GM18511 (cell line): ENCODE data around the gene ZNF407.

ENCODE experiments used
- ATAC-seq: cut with Tn5 transposase; IDR thresholded peaks from one replicate; pipeline ENCODE4 v1.9.1; 2021; ENCODE audit warnings: mild to moderate bottlenecking, moderate library complexity; ENCODE audit not compliant: unreplicated experiment

Gene ZNF407

DNA sequence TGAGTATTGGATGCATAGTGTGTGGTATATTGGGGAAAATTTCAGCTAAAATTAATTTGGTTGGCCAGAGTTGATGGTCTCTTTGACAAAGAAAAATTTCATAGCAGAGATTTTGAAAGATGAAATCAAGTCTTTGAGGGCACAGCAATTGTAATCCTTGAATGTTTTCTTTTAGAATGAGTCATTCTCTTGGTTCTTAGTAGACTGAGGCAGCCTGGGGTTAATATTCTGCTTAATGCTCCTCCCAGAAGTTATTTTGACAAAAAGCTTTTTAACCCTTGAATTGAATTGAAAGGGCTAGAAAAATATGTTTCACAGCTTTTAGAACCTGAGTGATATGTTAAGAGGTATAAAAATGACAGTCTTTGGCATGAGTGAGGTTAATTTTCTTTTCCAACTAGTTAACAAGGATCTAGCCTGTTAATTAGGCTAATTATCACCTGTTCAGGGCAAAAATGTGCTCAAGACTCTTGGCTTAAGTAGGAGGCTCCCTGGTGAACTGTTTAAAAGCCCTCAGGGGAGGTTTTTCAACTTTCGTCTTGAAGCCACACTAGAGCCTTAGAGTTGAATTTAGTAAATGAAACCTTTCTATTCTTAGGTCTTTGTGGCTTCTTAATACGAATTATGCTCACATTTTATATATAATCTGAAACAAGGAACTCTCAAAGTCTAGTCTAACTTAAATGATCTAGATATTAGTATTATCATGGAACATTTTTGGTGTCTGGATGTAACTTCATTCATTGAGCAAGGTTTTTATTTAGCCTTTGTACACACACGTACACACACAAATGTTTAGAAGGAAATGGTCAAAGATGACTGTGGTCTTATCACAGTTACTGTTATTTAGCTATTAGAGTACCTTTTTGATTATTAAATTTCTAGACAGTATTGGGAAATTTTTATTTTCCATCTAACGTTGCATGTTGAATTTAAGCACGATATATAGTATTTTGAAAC, 272.5 kb downstream of the ZNF407 start:
- ATAC-seq = peak; percentile 95

DNA sequence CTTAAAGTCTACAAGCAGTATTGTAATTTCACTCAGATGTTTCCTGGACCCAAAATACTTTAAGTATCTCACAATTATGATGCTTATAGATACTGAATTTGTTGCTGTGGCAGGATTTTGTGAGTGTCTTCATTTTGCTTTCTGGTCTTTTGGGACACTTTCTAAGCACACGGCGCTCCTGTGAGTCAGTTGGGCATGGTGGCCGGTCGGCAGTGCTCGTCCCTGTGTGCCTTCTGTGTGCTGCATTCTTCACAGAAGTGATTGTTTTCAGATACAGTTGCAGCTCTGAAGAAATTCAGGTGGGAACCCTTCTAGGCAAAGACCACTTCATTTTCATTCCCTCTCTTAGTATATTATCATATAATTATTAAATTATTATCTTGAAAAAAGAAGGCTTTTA, 273.3 kb downstream of the ZNF407 start:
- ATAC-seq = no peak

DNA sequence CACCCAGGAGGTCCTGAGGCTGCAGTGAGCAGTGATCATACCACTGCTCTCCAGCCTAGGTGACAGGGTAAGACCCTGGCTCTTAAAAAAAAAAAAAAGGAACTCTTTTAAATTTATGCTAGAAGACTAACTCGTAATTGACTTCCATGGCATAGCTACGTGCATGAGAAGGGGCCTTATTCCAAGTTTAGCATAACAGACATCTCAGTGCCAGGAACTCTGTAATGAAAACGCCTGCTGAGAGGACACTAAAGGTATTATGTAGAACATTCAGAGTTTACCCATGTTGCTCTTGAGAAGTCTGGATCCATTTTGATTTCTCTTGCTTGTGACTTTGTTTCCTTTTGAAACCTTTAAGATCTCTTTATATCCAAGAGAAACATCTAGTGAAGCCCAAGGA, 276.0 kb downstream of the ZNF407 start:
- ATAC-seq = no peak

DNA sequence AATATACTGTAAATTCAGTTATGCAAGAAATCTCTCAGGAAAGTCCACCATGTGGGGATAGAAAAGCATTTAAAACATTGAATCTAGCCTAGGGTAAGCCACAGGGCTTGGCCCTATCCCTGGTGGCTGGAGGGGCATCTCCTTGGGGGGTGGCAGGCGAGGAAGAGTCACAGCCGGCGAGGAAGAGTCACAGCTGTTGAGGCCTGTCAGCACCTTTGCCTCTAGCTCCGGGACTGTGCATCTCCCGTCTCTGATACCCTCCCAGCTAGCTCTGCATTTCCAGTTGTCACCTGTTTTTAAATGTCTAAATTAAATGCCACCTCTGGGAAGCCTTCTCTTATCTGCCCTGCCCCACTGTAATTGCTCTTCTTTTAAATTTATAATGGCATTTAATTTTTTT, 276.7 kb downstream of the ZNF407 start:
- no peak for ATAC-seq

DNA sequence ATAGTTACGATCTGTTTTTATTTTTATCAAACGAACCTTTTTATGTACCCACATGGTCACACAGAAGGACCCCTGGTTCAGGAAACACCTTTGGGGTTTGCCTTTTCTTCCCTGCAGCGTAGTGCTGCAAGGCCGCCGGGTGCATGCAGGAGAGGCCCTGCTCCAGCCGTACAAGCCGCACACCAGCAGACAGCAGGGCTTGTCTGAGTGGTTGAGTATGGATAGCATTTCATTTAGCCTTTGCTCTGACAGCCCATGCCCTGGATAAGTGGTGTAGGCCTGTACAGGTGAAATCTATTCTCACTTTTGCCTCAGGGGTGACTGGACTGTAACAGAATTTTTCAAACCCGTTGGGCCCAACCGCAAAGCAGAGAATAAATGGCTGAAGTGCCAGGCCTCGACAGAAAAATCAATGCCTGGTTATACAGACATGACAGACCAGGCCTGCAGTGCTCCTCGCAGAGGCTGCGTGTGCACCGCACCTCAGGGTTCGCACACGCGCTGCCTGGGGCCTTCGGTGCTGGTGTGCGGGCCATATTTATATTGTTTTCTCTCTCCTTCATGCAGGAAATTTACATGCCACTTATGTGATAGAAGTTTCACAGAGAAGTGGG, 279.1 kb downstream of the ZNF407 start:
- ATAC-seq = no peak

DNA sequence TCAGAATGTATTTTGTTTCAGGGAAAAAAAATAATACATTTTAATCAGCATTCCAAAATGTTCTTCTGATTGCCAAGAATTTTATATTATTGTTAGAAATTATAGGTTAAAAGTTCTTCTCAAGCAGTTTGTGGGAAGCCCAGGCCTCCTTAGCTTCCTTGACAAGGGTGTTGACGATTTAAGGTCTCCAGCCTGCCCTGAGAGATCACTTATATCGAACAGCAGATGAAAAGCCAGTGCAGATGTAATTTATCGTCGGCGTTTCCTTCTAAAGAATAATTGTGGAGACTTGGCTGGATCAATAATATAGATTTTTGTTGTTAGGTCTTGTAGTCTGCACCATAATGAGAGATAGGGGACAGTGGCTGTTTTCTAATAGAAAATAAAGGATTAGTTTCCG, 280.6 kb downstream of the ZNF407 start:
- ATAC-seq = no peak

DNA sequence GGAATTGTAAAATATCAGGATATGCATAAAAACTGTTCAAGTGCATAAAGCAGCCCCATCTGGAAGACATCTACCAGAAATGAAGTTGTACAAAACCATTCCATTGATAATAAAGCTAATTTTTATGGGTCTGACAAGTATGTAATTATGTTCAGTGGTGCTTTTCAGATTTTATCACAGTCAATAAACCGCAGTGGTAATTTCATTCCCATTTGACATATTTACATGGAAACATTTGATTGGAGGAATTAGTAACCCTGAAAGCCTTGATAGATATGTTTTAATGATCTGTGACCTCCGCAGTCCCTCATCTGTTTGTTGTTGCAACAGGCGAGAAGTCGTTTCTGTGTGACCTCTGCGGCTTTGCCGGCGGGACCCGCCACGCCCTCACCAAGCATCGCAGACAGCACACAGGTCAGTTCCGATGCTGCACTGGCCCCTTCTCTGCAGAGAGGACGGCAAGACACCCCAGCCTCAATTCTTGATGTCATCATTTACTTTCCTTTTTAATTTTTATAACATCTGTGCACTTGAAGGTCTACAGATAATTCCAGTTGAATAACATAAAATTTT, 283.1 kb downstream of the ZNF407 start:
- ATAC-seq = no peak

DNA sequence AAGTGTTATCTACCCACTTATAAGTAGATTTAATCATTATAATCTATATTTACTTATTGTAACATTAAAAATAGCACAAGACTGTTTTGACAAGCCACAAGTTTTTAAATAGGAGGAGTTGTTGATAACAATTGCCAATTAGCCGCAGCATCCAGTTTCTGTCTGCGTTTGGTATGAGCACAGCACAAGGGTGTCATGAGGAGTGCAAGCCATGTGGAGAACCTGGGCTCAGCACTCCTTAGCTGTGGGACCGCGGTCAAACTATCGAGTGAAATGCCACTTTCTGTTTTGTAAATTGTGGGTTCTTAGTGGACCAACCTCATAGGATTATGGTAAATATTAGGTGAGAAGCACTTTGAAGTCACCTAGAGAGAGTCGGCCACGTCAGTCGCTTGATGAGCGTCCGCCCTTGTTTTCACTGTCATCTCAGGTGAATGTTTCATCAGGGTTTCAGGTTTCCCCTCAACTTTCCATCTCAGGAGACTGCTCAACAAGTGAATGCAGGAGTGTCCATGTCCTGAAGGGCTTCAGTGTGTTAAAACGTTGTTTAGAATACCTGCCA, 294.5 kb downstream of the ZNF407 start:
- no peak for ATAC-seq

DNA sequence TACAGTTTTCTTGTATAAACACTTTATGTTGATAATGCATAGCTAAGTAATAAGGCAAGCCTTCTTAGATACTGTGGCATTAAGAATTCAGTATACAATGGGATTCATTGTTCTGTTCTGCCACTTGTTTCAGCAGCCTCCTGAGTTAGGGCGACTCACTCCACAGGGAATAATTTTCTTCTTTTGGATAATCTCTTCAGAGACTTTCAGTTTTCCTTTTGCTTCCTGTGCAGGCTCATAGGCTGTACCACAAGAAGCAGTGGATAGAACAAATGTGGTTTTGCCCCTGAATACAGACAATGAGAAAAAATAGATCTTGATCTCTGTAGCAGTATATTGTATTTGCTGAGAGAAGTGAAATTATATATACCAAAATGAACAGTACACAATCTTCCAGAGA, 298.0 kb downstream of the ZNF407 start:
- no peak for ATAC-seq

DNA sequence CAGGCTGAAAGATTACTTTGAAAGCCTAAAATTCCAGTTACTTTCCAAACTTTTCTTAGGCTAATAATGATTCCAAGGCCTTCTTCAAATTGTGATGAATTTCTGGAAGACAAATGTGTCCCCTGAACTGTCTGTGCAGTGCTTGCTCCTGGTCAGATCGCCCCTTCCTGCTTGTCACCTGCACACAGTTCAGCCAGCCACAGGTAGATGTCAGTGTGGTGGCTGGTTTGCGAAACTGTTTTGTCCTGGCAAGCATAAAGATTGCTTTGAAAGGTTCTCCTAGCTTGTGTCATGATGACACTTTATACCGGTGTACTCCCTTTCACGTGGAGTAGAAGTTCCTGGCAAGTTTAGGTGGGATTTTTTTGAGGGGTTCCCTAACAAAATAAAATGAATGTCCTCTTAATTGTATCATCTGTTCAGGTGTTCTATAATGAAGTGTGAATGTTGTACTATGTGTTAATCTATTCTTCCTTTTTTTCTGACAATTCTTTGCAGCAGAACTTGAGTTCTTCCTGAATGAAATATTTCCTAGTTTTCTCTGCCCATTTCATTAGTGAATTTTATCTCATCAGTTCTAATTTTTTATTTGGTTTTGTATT, 298.8 kb downstream of the ZNF407 start:
- ATAC-seq = peak; percentile 97

DNA sequence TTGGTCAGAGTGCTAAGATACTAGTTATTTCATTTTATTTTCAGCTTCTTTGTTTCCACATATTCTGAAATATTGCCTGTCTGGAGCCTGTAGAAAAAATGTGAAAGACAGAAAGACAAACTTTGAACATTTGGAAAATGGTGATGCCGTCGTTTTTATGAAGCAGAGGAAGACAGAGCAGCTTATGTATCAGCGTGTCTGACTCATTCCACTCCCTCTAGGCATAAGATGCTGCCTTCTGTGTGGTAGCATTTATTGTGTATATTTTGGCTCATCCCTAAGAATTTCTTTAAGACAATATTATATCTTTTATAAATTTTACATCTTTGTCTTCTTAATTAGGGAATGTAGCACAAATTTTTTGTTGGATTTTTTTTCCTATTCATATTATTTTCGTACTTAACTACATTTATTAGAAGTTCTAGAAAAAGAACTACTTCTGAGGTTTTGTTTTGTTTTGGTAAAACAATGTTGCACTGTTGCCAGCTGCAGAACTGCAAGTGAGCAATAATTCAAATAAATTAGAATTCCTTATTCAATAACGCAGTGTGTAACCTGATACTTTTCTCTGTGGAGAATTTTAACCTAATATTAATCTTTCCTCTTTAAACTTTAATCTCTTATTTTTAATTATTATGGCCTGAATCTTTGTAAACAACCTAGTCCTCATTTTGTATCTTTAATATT, 300.4 kb downstream of the ZNF407 start:
- ATAC-seq = no peak

DNA sequence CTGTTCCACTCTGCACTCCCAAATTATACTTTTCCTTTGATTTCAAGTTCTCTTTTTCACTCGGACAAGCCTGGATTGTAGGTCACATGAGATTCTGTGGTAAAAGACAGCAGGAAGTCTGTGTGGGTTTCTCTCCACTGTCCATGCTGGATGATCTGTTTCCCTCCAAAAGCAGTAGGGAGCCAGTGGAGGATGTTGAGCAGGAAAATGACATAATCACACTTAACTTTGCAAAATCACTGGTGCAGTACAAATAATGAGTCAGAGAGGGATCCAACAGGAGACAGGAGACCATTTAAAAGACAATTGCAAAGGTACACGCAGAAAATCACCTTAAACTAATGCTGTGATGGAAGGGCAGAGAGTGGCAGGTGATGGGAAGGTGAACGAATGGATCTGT, 301.3 kb downstream of the ZNF407 start:
- ATAC-seq = no peak

DNA sequence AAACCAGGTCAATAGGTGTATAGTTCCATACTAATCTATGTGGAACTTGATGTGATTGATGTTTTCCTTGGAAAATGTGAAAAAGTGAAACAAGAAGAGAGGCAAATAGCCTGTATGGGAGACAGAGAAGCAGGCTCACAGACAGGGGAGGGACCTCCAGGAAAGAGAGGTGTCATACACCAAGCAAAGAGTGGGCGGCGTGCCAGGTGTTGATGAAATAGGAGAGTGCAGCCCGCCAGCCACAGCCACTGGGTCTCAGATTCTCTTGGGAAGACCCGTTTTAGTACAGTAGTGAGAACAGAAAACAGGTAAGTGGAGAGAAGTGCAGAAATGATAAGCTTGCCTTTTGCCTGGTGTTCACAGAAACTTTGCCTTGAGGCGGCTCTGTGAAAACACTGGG, 301.9 kb downstream of the ZNF407 start:
- ATAC-seq = no peak

DNA sequence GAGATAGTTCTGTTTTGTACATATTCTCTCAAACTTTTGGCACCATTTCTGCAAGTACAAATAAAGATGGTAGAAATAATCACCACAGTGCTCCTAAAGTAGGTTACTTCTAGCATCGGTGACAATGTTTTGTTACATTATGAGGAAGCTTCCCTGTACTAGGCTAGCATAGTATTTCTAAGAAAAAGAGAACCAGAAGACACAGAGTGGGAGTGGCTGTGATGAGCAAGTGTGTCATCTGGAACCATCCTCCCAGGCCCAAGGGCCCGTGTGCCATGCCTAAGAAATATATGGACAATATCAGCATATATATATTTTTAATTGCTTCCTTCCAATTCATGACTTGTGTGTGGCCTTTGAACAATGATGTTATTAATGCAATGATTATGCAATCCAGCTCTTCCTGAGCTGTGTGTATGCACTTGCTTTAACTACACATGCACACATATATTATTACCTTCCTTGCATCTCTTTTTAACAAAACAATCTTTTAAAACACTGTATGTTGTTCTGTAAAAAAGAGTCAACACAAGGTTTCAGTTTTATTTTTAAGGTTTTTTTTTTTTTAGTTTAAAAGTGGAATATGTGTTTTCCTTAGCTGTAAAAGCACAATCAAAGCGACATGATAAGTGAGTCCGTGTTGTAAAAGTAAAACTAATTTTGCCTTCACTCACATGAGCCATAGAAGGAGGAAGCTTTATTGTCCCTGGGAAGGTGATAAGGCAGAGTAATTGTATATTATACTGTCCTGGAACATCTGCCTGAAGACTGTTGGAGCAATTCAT, 303.9 kb downstream of the ZNF407 start:
- no peak for ATAC-seq

DNA sequence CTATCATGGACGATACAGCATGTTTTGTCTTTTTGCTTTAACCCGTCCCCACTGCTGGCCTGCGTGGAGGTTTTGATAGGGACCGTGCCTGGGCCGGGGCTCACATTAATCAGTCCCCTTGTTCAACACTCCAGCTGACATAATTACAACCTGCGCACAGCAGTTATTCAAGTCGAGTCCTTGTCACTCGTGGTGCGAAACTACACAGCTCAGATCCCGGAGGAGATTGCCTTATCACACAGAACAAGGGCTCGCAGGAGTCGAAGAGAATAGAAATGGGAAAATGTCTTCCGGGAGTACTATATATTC, 304.4 kb downstream of the ZNF407 start:
- no peak for ATAC-seq

DNA sequence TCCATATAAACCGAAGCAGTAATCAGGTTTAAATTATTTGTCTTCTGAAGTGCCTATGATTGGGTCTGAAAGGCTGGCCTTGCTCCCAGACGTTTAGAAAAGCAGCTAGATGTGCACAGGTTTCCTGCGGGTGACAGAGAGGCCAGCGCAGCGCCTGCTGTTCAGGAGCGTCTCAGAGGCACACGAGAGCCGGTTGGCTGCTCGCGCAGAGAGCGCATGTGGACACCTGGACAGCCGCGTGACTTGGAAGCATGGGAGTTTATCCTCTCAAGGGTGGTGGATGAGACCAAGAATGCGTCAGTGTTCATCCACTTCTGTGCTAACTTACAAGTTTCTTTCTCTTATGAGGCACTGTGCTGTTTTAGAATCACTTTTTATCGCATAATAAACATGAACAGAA, 307.6 kb downstream of the ZNF407 start:
- ATAC-seq = no peak

DNA sequence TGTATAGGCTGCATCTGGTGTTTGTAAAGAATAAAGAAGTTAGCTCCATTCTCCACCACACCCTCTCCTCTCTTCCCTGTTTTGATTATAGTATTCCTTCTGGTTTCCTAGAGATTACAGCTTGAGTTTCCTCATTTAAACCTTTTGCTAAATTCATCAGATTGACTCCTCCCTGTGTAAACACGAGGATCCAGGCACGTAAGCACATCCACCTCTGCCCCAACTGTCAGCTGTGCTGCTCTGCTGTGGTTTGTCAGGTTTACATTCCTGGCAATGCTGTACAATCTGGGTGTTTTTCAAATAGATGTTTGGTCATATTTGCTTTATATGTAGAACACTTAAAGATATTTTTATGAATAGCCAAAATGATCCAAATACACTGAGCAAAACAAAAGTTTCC, 308.5 kb downstream of the ZNF407 start:
- no peak for ATAC-seq

DNA sequence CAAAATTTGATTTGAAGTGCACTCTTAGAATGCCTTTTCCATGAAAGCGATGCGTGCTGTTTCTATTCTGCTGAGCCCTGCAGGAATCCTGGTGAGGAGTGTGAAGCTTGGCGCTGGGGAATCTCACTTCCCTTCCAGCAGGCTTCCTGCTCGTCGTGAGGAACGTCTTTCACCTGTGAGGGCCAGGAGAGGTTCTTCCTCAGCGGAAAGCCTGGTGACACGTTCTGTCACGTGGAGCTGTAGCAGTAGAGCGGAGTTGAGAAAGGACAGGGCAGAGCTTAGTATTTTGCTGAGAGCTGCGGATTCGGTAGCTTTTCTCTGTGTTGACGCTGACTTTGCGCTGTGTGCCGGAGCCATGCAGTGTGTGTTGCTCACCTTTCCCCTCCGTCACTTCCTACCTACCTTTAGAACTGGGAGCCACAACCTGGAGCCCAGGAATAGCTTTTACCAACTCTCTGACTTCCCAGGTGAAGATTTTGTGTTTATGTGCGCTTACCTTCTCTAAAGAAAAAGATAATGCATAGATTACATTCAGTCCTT, 316.5 kb downstream of the ZNF407 start:
- no peak for ATAC-seq

DNA sequence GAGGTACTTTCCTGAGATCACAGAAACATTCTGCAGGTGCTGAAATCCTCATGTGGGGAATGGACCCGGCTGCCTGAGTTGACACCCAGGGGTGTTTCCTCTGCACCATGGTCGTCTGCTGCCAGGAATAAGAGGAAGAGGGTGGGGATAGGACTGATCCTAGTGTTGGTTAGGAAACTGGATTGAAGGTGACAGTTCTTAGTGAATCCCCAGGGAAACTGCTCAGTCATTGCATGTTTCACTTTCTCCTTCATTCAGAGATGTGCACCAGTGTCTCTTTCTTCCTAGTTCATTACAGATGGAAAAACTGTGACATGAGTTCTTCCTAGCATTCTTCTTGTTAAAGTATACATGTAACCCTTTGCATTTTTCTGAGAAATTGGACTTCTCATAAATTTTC, 317.0 kb downstream of the ZNF407 start:
- ATAC-seq = no peak
